Neural progenitor cell (in vitro differentiated cells): Measurements from ENCODE around the gene CUEDC1. TPM values are rescaled to one million over a fixed set of nuclear protein-coding genes. Genes with fewer than 3 reads are reported as not detected.

Experiments used
- DNase-seq: peaks from one replicate; pipeline ENCODE4 v3.0.0-alpha.2; 2016; ENCODE audit warnings: low spot score
- H2AFZ ChIP-seq: fragments of 200-600 bp; sonication (generic); replicated peaks from 2 replicates; pipeline ENCODE4 v1.6.1; 2016; ENCODE audit warnings: antibody characterized with exemption
- H3F3A ChIP-seq: fragments of 200-600 bp; sonication (generic); 2 replicates; pipeline ENCODE4 v1.6.1; 2016; ENCODE audit warnings: antibody characterized with exemption, low read depth
- H3K27ac ChIP-seq: fragments of 200-600 bp; sonication (generic); 2 replicates; pipeline ENCODE4 v1.5.1; 2016; ENCODE audit warnings: mild to moderate bottlenecking
- H3K27me3 ChIP-seq: fragments of 200-600 bp; sonication (generic); 2 replicates; pipeline ENCODE4 v1.6.1; 2016; ENCODE audit warnings: mild to moderate bottlenecking, moderate library complexity
- H3K36me3 ChIP-seq: fragments of 200-600 bp; sonication (generic); 2 replicates; pipeline ENCODE4 v1.5.1; 2016
- H3K4me1 ChIP-seq: fragments of 200-600 bp; sonication (generic); 2 replicates; pipeline ENCODE4 v1.6.1; 2016; ENCODE audit warnings: mixed run types
- H3K4me2 ChIP-seq: fragments of 200-600 bp; sonication (generic); 2 replicates; pipeline ENCODE4 v1.6.1; 2016
- H3K4me3 ChIP-seq: fragments of 200-600 bp; sonication (generic); 2 replicates; pipeline ENCODE4 v1.5.1; 2016
- H3K79me2 ChIP-seq: fragments of 200-600 bp; sonication (generic); 2 replicates; pipeline ENCODE4 v1.6.1; 2016; ENCODE audit warnings: low read depth
- H3K9ac ChIP-seq: fragments of 200-600 bp; sonication (generic); 2 replicates; pipeline ENCODE4 v1.6.1; 2016
- H3K9me3 ChIP-seq: fragments of 200-600 bp; sonication (generic); 2 replicates; pipeline ENCODE4 v1.5.1; 2016; ENCODE audit warnings: low read depth
- H4K20me1 ChIP-seq: fragments of 200-600 bp; sonication (generic); 2 replicates; pipeline ENCODE4 v1.6.1; 2016; ENCODE audit warnings: low read depth
- H3K27ac Mint-ChIP-seq: 3 replicates; pipeline ENCODE4 v1.8.0; 2021; ENCODE audit warnings: mixed read lengths
- H3K27me3 Mint-ChIP-seq: 2 replicates; pipeline ENCODE4 v1.8.0; 2022; ENCODE audit warnings: low read depth, mild to moderate bottlenecking, inconsistent platforms, moderate library complexity, mixed read lengths; ENCODE audit not compliant: insufficient read depth
- H3K36me3 Mint-ChIP-seq: 3 replicates; pipeline ENCODE4 v1.8.0; 2021; ENCODE audit warnings: mixed read lengths
- H3K4me1 Mint-ChIP-seq: 3 replicates; pipeline ENCODE4 v1.8.0; 2021; ENCODE audit warnings: mixed read lengths
- H3K4me3 Mint-ChIP-seq: 3 replicates; pipeline ENCODE4 v1.8.0; 2021; ENCODE audit warnings: mild to moderate bottlenecking, moderate library complexity, mixed read lengths
- H3K9me3 Mint-ChIP-seq: 3 replicates; pipeline ENCODE4 v1.8.0; 2020; ENCODE audit warnings: mixed read lengths
- CTCF ChIP-seq: fragments of 200-600 bp; sonication (generic); IDR thresholded peaks from 2 replicates; pipeline ENCODE4 v1.5.1; 2017; ENCODE audit warnings: antibody characterized with exemption, mild to moderate bottlenecking
- EZH2 ChIP-seq: fragments of 200-600 bp; sonication (generic); IDR thresholded peaks from 2 replicates; pipeline ENCODE4 v1.6.1; 2017; ENCODE audit warnings: antibody characterized with exemption, mild to moderate bottlenecking, moderate library complexity
- EZH2phosphoT487 ChIP-seq: fragments of 200-600 bp; sonication (generic); IDR thresholded peaks from 2 replicates; pipeline ENCODE4 v1.6.1; 2017; ENCODE audit warnings: antibody characterized with exemption
- total RNA-seq: library from RNA; depleted of rRNA; stranded (reverse); fragments of >200 nt; gene quantifications from 2 replicates; pipeline ENCODE4 v1.2.3, GENCODE V29; 2015; ENCODE audit warnings: low replicate concordance

CUEDC1 gene
- total RNA-seq, 1 donor from 2014 or later = 8.8 TPM

- H2AFZ ChIP-seq = no peak overlapping the region
- Mint-ChIP-seq H3K4me3 (peak overlapping the region; percentile 48), H3K4me1 (peaks cover 83% of the 10 kb centered on the region), H3K9me3 (no peaks in the 10 kb centered on the region), H3K27me3 (peaks cover 9% of the 10 kb centered on the region), H3K36me3 (peaks cover 5% of the 10 kb centered on the region), H3K27ac (peak overlapping the region; percentile 95)
- H3K9me3 ChIP-seq = no peaks in the 10 kb centered on the region
- H3K4me3 ChIP-seq = no peak overlapping the region
- H3K36me3 ChIP-seq = no peaks in the 10 kb centered on the region
- H3K27ac ChIP-seq = no peak overlapping the region
- DNase-seq = no peak
- H3F3A ChIP-seq = peaks cover 40% of the 10 kb centered on the region
- no peak overlapping the region for H3K9ac ChIP-seq
- no peaks in the 10 kb centered on the region for H3K79me2 ChIP-seq
- peaks cover 53% of the 10 kb centered on the region for H3K4me1 ChIP-seq
- TF ChIP-seq CTCF (no peak), EZH2 (no peak), EZH2phosphoT487 (no peak)
- peaks cover 3% of the 10 kb centered on the region for H4K20me1 ChIP-seq
- no peak overlapping the region for H3K4me2 ChIP-seq
- no peaks in the 10 kb centered on the region for H3K27me3 ChIP-seq
Measured at GRCh38 chr17:57895382-57896060, 59.7 kb downstream of the CUEDC1 start.

GRCh38 chr17:57894848-57895247 is 60.4 kb downstream of the CUEDC1 start:
- H3K4me2 ChIP-seq = no peak overlapping the region
- no peaks in the 10 kb centered on the region for H3K36me3 ChIP-seq
- peaks cover 9% of the 10 kb centered on the region for H3K27me3 Mint-ChIP-seq
- no peak overlapping the region for H3K9ac ChIP-seq
- H3K9me3 Mint-ChIP-seq = no peaks in the 10 kb centered on the region
- H3K4me3 Mint-ChIP-seq = no peak overlapping the region
- peaks cover 76% of the 10 kb centered on the region for H3K4me1 Mint-ChIP-seq
- H3K4me1 ChIP-seq = peaks cover 51% of the 10 kb centered on the region
- no peaks in the 10 kb centered on the region for H3K79me2 ChIP-seq
- H2AFZ ChIP-seq = no peak overlapping the region
- peaks cover 3% of the 10 kb centered on the region for H4K20me1 ChIP-seq
- no peaks in the 10 kb centered on the region for H3K27me3 ChIP-seq
- peaks cover 5% of the 10 kb centered on the region for H3K36me3 Mint-ChIP-seq
- H3K27ac ChIP-seq = no peak overlapping the region
- no peak overlapping the region for H3K4me3 ChIP-seq
- H3K9me3 ChIP-seq = no peaks in the 10 kb centered on the region
- peaks cover 40% of the 10 kb centered on the region for H3F3A ChIP-seq
- DNase-seq = no peak
- TF ChIP-seq CTCF = no peak
- no peak for TF ChIP-seq EZH2phosphoT487
- TF ChIP-seq EZH2 = no peak
- H3K27ac Mint-ChIP-seq = peak overlapping the region; percentile 95

- Mint-ChIP-seq H3K36me3 (peaks cover 5% of the 10 kb centered on the region), H3K27me3 (peaks cover 5% of the 10 kb centered on the region), H3K4me3 (peak overlapping the region; percentile 80), H3K27ac (peak overlapping the region; percentile 99), H3K4me1 (peaks cover 69% of the 10 kb centered on the region), H3K9me3 (no peaks in the 10 kb centered on the region)
- TF ChIP-seq CTCF (no peak), EZH2 (no peak), EZH2phosphoT487 (no peak)
- H3K4me2 ChIP-seq = peak overlapping the region; percentile 59
- H4K20me1 ChIP-seq = no peaks in the 10 kb centered on the region
- peaks cover 28% of the 10 kb centered on the region for H3F3A ChIP-seq
- peak overlapping the region; percentile 9 for H3K4me3 ChIP-seq
- no peak overlapping the region for H3K9ac ChIP-seq
- peaks cover 34% of the 10 kb centered on the region for H3K4me1 ChIP-seq
- no peak overlapping the region for H2AFZ ChIP-seq
- peak; percentile 80 for DNase-seq
- no peaks in the 10 kb centered on the region for H3K9me3 ChIP-seq
- H3K27ac ChIP-seq = peak overlapping the region; percentile 74
- H3K79me2 ChIP-seq = no peaks in the 10 kb centered on the region
- no peaks in the 10 kb centered on the region for H3K36me3 ChIP-seq
- no peaks in the 10 kb centered on the region for H3K27me3 ChIP-seq
Measured at GRCh38 chr17:57892820-57893595, 62.2 kb downstream of the CUEDC1 start.
